T-helper 1 cell (primary cell): ENCODE data around the gene SERPINB12.

Experiments
- DNase-seq, 5 donors: peaks; one replicate each; pipeline ENCODE4 v3.0.0-alpha.2; 2012 to 2020

SERPINB12 gene

GRCh38 chr18:63551769-63552168 is 9.6 kb downstream of the SERPINB12 start:
- no peak for DNase-seq

GRCh38 chr18:63552581-63552980 is 10.4 kb downstream of the SERPINB12 start:
- DNase-seq, result no peak

GRCh38 chr18:63553081-63553480 is 10.9 kb downstream of the SERPINB12 start:
- no peak for DNase-seq

- DNase-seq, result no peak
These were observed 17.7 kb downstream of the SERPINB12 start for GRCh38 chr18:63559567-63560491.

GRCh38 chr18:63562284-63562683 is 20.1 kb downstream of the SERPINB12 start:
- no peak for DNase-seq

GRCh38 chr18:63564021-63564420 is 21.9 kb downstream of the SERPINB12 start:
- no peak for DNase-seq

GRCh38 chr18:63564561-63564960 is 22.4 kb downstream of the SERPINB12 start:
- DNase-seq, result no peak

GRCh38 chr18:63567276-63567675 is 25.1 kb downstream of the SERPINB12 start:
- no peak for DNase-seq

GRCh38 chr18:63567825-63568224 is 25.7 kb downstream of the SERPINB12 start:
- DNase-seq, result no peak

GRCh38 chr18:63570721-63571120 is 28.6 kb downstream of the SERPINB12 start:
- no peak for DNase-seq

GRCh38 chr18:63575681-63576080 is 33.5 kb downstream of the SERPINB12 start:
- DNase-seq, result no peak

GRCh38 chr18:63578357-63578958 is 36.3 kb downstream of the SERPINB12 start:
- peak in 1 of 5 donors; percentile 25 for DNase-seq

GRCh38 chr18:63579616-63580015 is 37.4 kb downstream of the SERPINB12 start:
- DNase-seq, result no peak

GRCh38 chr18:63585988-63586387 is 43.8 kb downstream of the SERPINB12 start:
- DNase-seq, result no peak

GRCh38 chr18:63586431-63586830 is 44.3 kb downstream of the SERPINB12 start:
- DNase-seq, result no peak

- DNase-seq, result no peak
These were observed 44.8 kb downstream of the SERPINB12 start, which contains the start of gene SERPINB13 for GRCh38 chr18:63586966-63587365. SERPINB13 (plus strand) TSS chr18:63587343; CDS start chr18:63588668, 1,325 bp downstream.

GRCh38 chr18:63588909-63589308 is 46.7 kb downstream of the SERPINB12 start:
- DNase-seq, result no peak

- no peak for DNase-seq
These were observed 48.2 kb downstream of the SERPINB12 start for GRCh38 chr18:63590373-63590772.

- no peak for DNase-seq
These were observed 49.0 kb downstream of the SERPINB12 start for GRCh38 chr18:63590966-63591695.

GRCh38 chr18:63591725-63592124 is 49.6 kb downstream of the SERPINB12 start:
- no peak for DNase-seq

GRCh38 chr18:63592471-63592870 is 50.3 kb downstream of the SERPINB12 start:
- no peak for DNase-seq

GRCh38 chr18:63596964-63597363 is 54.8 kb downstream of the SERPINB12 start:
- no peak for DNase-seq

GRCh38 chr18:63603355-63603754 is 61.2 kb downstream of the SERPINB12 start:
- DNase-seq, result no peak
